ENCODE data around the gene CPLANE2.

Gene CPLANE2

DNA sequence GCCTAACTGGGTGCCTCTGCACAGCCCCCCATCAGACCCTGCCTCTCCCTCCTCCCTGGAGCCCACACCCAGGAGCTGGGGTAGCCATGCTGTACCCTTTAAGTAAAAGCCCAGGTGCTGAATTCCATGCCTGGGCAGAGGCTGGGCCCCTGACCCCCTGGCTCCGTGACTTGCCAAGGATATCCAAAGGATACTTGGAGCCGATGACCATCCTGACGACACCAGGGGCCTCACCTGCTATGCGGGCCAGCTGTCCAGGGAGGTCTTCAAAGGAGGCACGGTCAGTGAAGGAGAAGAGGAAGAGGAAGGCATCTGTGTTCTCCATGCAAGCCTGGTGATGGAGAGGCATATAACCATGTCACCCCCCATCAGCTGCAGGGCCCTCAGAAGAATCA lies 4.7 kb downstream of the CPLANE2 start:
- H2AFZ ChIP-seq (ENCODE audit: low read length), result no peak overlapping the region
- H3K27ac ChIP-seq (ENCODE audit: low read length), result no peak overlapping the region
- no peak overlapping the region for H3K9ac ChIP-seq (ENCODE audit: low read length)
- DNase-seq, result no peak
- H3F3A ChIP-seq (ENCODE audit: insufficient read depth, low read length), result no peaks in the 10 kb centered on the region
- TF ChIP-seq EZH2 (optimal IDR thresholded peaks at IDR 0.05; ENCODE audit: low read depth, low read length), result no peak
- no peak for TF ChIP-seq EZH2phosphoT487 (IDR thresholded peaks at IDR 0.05; ENCODE audit: low read length)
- TF ChIP-seq, protein P1, sequence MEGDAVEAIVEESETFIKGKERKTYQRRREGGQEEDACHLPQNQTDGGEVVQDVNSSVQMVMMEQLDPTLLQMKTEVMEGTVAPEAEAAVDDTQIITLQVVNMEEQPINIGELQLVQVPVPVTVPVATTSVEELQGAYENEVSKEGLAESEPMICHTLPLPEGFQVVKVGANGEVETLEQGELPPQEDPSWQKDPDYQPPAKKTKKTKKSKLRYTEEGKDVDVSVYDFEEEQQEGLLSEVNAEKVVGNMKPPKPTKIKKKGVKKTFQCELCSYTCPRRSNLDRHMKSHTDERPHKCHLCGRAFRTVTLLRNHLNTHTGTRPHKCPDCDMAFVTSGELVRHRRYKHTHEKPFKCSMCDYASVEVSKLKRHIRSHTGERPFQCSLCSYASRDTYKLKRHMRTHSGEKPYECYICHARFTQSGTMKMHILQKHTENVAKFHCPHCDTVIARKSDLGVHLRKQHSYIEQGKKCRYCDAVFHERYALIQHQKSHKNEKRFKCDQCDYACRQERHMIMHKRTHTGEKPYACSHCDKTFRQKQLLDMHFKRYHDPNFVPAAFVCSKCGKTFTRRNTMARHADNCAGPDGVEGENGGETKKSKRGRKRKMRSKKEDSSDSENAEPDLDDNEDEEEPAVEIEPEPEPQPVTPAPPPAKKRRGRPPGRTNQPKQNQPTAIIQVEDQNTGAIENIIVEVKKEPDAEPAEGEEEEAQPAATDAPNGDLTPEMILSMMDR (IDR thresholded peaks at IDR 0.05; ENCODE audit: low read length), result no peak
- H3K9me3 ChIP-seq (replicated peaks; ENCODE audit: insufficient read depth, low read length), result no peaks in the 10 kb centered on the region
- H3K4me3 ChIP-seq (ENCODE audit: low read length), result no peak overlapping the region
- H3K4me2 ChIP-seq (ENCODE audit: low read depth, low read length), result no peak overlapping the region
- H3K79me2 ChIP-seq (ENCODE audit: low read length), result no peaks in the 10 kb centered on the region
- no peaks in the 10 kb centered on the region for H3K27me3 ChIP-seq (replicated peaks; ENCODE audit: insufficient read depth, low read length)
- H3K4me1 ChIP-seq (ENCODE audit: low read length), result peaks cover 3% of the 10 kb centered on the region
- no peaks in the 10 kb centered on the region for H3K9me2 ChIP-seq (replicated peaks; ENCODE audit: insufficient read depth, low read length)
- no peaks in the 10 kb centered on the region for H3K36me3 ChIP-seq (replicated peaks; ENCODE audit: insufficient read depth, low read length)
- no peaks in the 10 kb centered on the region for H4K20me1 ChIP-seq (ENCODE audit: insufficient read depth, low read length)

DNA sequence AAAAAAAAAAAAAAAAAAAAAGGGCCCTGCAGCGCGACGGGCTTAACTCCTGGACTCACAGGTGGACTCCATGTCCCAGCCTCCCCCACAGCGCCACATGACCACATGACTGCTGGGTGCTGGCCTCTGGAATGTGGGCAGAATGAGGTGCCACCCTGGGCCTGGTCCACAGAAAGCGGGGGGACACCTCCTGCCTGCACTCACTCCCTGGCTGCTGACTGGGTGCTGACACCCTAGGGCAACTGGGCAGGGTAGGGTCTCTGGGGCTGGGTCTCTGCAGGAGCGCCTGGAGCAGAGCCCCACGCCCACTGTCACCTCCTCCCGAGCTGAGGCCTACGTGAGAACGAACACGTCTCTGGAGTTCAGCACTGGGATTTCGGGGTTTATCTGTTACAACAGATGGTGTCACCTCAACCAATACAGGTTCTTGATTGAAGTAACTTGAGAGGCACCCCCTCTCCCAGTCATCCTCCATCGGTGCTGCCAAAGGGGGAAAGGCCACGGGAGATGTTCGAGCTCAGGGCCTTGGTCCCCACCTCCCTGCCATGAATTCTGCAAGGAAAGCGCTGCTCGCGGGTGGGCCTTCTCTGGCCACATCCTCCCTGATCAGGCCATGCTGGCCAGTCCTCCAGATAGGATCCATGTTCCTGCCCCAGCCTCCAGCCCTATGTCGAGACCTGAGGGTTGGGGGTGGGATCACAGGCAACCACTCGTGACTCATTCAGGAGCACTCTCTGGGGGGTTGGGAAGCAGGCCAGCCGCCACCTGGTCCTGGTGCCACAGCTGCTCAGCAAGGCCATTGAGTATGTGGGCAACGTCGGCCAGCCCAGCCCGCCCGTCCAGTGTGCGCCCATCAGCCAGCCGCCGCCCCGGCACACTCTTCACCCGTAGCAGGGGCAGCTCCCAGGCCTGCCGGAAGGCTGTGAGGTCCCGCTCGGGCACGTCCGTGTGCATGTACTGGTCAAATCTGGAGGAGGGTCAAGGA lies 5.4 kb downstream of the CPLANE2 start:
- DNase-seq, result no peak
- Histone ChIP-seq H3K4me2 (ENCODE audit: low read depth, low read length) (no peak overlapping the region), H3K36me3 (replicated peaks; ENCODE audit: insufficient read depth, low read length) (no peaks in the 10 kb centered on the region), H3K9me2 (replicated peaks; ENCODE audit: insufficient read depth, low read length) (no peaks in the 10 kb centered on the region), H4K20me1 (ENCODE audit: insufficient read depth, low read length) (no peaks in the 10 kb centered on the region), H3K4me1 (ENCODE audit: low read length) (peaks cover 3% of the 10 kb centered on the region; the same call in 1 of the 2 replicates), H3K27me3 (replicated peaks; ENCODE audit: insufficient read depth, low read length) (no peaks in the 10 kb centered on the region), H3K9me3 (replicated peaks; ENCODE audit: insufficient read depth, low read length) (no peaks in the 10 kb centered on the region), H2AFZ (ENCODE audit: low read length) (no peak overlapping the region), H3K27ac (ENCODE audit: low read length) (no peak overlapping the region), H3K9ac (ENCODE audit: low read length) (no peak overlapping the region), H3K4me3 (ENCODE audit: low read length) (no peak overlapping the region), H3F3A (ENCODE audit: insufficient read depth, low read length) (no peaks in the 10 kb centered on the region), H3K79me2 (ENCODE audit: low read length) (no peaks in the 10 kb centered on the region)
- TF ChIP-seq EZH2phosphoT487 (IDR thresholded peaks at IDR 0.05; ENCODE audit: low read length) (no peak), EZH2 (optimal IDR thresholded peaks at IDR 0.05; ENCODE audit: low read depth, low read length) (no peak)
- TF ChIP-seq, protein P1 (IDR thresholded peaks at IDR 0.05; ENCODE audit: low read length), result no peak

DNA sequence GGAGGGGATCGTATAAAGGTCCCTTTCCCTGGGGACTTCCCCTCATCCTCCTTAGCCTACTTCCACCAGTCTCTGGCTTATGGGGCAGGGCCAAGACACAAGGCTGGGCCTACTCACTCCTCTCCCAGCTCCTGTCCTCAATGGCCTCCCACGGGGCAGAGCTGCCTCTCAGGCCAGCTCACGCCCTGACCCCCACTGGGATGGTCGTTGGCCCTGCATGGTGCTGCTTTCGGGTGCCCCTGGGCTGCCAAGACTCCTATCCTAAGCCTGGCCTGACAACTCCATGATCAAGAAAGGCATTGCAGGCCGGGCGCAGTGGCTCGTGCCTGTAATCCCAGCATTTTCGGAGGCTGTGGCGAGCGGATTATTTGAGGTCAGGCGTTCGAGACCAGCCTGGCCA lies 6.2 kb downstream of the CPLANE2 start:
- Histone ChIP-seq H4K20me1 (ENCODE audit: insufficient read depth, low read length) (no peaks in the 10 kb centered on the region), H3K27ac (ENCODE audit: low read length) (no peak overlapping the region), H3K4me1 (ENCODE audit: low read length) (no peaks in the 10 kb centered on the region), H2AFZ (ENCODE audit: low read length) (no peak overlapping the region), H3F3A (ENCODE audit: insufficient read depth, low read length) (no peaks in the 10 kb centered on the region), H3K27me3 (replicated peaks; ENCODE audit: insufficient read depth, low read length) (no peaks in the 10 kb centered on the region), H3K9me2 (replicated peaks; ENCODE audit: insufficient read depth, low read length) (no peaks in the 10 kb centered on the region), H3K9ac (ENCODE audit: low read length) (no peak overlapping the region), H3K9me3 (replicated peaks; ENCODE audit: insufficient read depth, low read length) (no peaks in the 10 kb centered on the region), H3K4me2 (ENCODE audit: low read depth, low read length) (no peak overlapping the region), H3K36me3 (replicated peaks; ENCODE audit: insufficient read depth, low read length) (no peaks in the 10 kb centered on the region), H3K4me3 (ENCODE audit: low read length) (no peak overlapping the region), H3K79me2 (ENCODE audit: low read length) (no peaks in the 10 kb centered on the region)
- no peak for TF ChIP-seq EZH2 (optimal IDR thresholded peaks at IDR 0.05; ENCODE audit: low read depth, low read length)
- no peak for TF ChIP-seq EZH2phosphoT487 (IDR thresholded peaks at IDR 0.05; ENCODE audit: low read length)
- TF ChIP-seq, protein P1 (IDR thresholded peaks at IDR 0.05; ENCODE audit: low read length), result no peak
- no peak for DNase-seq

Measured in MM.1S (cell line).